Measurements from ENCODE around the gene DNAH2.

DNA sequence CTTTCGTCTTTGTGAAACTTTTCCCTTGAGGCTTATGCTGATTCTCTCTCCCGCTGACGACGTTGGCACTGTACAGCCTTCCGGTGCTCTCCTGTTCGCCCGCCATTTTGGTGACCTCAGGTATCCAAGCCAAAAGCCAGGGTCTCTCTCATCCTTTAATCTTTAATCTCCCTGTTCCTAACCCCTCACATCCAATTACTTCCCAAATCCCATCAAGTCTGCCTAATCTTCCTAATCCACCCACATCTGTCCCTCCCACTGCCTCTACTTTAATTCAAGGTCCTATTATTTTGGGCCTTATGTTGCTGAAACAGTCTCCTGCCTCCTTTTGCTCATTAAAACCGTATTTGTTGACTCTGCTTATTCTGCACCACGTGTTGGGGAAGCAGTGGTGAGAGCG lies 22.0 kb upstream of the DNAH2 start:
- TF ChIP-seq, protein P1, sequence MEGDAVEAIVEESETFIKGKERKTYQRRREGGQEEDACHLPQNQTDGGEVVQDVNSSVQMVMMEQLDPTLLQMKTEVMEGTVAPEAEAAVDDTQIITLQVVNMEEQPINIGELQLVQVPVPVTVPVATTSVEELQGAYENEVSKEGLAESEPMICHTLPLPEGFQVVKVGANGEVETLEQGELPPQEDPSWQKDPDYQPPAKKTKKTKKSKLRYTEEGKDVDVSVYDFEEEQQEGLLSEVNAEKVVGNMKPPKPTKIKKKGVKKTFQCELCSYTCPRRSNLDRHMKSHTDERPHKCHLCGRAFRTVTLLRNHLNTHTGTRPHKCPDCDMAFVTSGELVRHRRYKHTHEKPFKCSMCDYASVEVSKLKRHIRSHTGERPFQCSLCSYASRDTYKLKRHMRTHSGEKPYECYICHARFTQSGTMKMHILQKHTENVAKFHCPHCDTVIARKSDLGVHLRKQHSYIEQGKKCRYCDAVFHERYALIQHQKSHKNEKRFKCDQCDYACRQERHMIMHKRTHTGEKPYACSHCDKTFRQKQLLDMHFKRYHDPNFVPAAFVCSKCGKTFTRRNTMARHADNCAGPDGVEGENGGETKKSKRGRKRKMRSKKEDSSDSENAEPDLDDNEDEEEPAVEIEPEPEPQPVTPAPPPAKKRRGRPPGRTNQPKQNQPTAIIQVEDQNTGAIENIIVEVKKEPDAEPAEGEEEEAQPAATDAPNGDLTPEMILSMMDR (IDR thresholded peaks at IDR 0.05 in 8 of 11, conservative IDR thresholded peaks at IDR 0.05 in 3 of 11), result no peak
- TF ChIP-seq POLR2AphosphoS5 (IDR thresholded peaks at IDR 0.05) (no peak), POLR2A (IDR thresholded peaks at IDR 0.05) (no peak)
